K562 (cell line): ENCODE results near the gene NAP1L4. TPM values are rescaled to one million over a fixed set of nuclear protein-coding genes. Genes with fewer than 3 reads are reported as not detected.

Source experiments
- CBFA2T3 ChIP-seq: fragments of 450-650 bp; IDR thresholded peaks from 2 replicates; pipeline ENCODE4 v1.6.1; 2017
- CHD2 ChIP-seq: IDR thresholded peaks from 2 replicates; pipeline ENCODE4 v1.6.1; 2011; ENCODE audit warnings: low read depth, low read length
- DNMT1 ChIP-seq: fragments of 450-650 bp; IDR thresholded peaks from 2 replicates; pipeline ENCODE4 v1.6.1; 2016; ENCODE audit warnings: antibody characterized with exemption, mild to moderate bottlenecking
- E2F6 ChIP-seq, 2 experiments: IDR thresholded peaks; 2 replicates each; pipeline ENCODE4 v1.6.1; 2011; ENCODE audit warnings: borderline replicate concordance in 1 of 2, control low read depth in 1 of 2, low read depth in 1 of 2, low read length in 1 of 2, mild to moderate bottlenecking in 1 of 2, mixed read lengths in 1 of 2, moderate library complexity in 1 of 2; ENCODE audit not compliant: insufficient read depth in 1 of 2, insufficient read length in 1 of 2, poor library complexity in 1 of 2, severe bottlenecking in 1 of 2; ENCODE audit errors: extremely low read depth in 1 of 2
- FOXP1 ChIP-seq: sonication (generic); formaldehyde crosslinking; IDR thresholded peaks from 2 replicates; pipeline ENCODE4 v1.8.0; 2022; ENCODE audit warnings: mild to moderate bottlenecking, missing genetic modification reagents
- FUS ChIP-seq: fragments of 200-400 bp; formaldehyde crosslinking; optimal IDR thresholded peaks from 2 replicates; pipeline ENCODE3; 2017; ENCODE audit warnings: low read depth, low read length
- IFI16 ChIP-seq: fragments of 250-450 bp; sonication (Bioruptor Pico); IDR thresholded peaks from 2 replicates; pipeline ENCODE4 v2.1.2; 2022; ENCODE audit warnings: mild to moderate bottlenecking, inconsistent platforms
- ILF3 ChIP-seq: fragments of 450-650 bp; IDR thresholded peaks from 2 replicates; pipeline ENCODE4 v1.6.1; 2018; ENCODE audit warnings: antibody characterized with exemption, mild to moderate bottlenecking, moderate library complexity, borderline replicate concordance
- MEF2D ChIP-seq: conservative IDR thresholded peaks from 2 replicates; pipeline ENCODE4 v1.6.1; 2016; ENCODE audit warnings: low read depth, missing genetic modification characterization, missing compliant biosample characterization
- NCOA4 ChIP-seq: fragments of 450-650 bp; IDR thresholded peaks from 2 replicates; pipeline ENCODE4 v1.6.1; 2018; ENCODE audit warnings: mild to moderate bottlenecking; ENCODE audit not compliant: partially characterized antibody
- NCOR1 ChIP-seq: fragments of 450-650 bp; IDR thresholded peaks from 2 replicates; pipeline ENCODE4 v1.6.1; 2016; ENCODE audit warnings: mild to moderate bottlenecking, moderate library complexity
- NFIC ChIP-seq: fragments of 450-650 bp; IDR thresholded peaks from 2 replicates; pipeline ENCODE4 v1.6.1; 2017; ENCODE audit warnings: mild to moderate bottlenecking, inconsistent platforms
- PML ChIP-seq: IDR thresholded peaks from 2 replicates; pipeline ENCODE4 v1.6.1; 2012; ENCODE audit warnings: low read length, inconsistent platforms
- PRPF4 ChIP-seq: fragments of 200-400 bp; formaldehyde crosslinking; IDR thresholded peaks from one replicate; pipeline ENCODE4 v1.6.1; 2017; ENCODE audit warnings: low read length, low read depth, mild to moderate bottlenecking; ENCODE audit not compliant: insufficient read depth, poor library complexity, severe bottlenecking
- RBFOX2 ChIP-seq: fragments of 200-400 bp; formaldehyde crosslinking; IDR thresholded peaks from 2 replicates; pipeline ENCODE4 v1.6.1; 2017; ENCODE audit warnings: low read depth, mild to moderate bottlenecking, low read length, moderate library complexity
- RBM14 ChIP-seq: fragments of 200-400 bp; formaldehyde crosslinking; IDR thresholded peaks from 2 replicates; pipeline ENCODE4 v1.6.1; 2018; ENCODE audit warnings: low read depth, mild to moderate bottlenecking, low read length, moderate library complexity, borderline replicate concordance; ENCODE audit not compliant: insufficient read depth
- RNF2 ChIP-seq: sonication (generic); IDR thresholded peaks from 2 replicates; pipeline ENCODE4 v1.6.1; 2016
- SLC30A9 ChIP-seq: fragments of 250-450 bp; sonication (Bioruptor Pico); IDR thresholded peaks from 2 replicates; pipeline ENCODE4 v1.8.0; 2022; ENCODE audit warnings: mild to moderate bottlenecking, moderate library complexity
- SMARCA5 ChIP-seq: fragments of 450-650 bp; IDR thresholded peaks from 2 replicates; pipeline ENCODE4 v1.6.1; 2016
- SOX6 ChIP-seq: fragments of 450-650 bp; IDR thresholded peaks from 2 replicates; pipeline ENCODE4 v1.6.1; 2014; ENCODE audit warnings: mild to moderate bottlenecking
- TAF7 ChIP-seq: fragments of 450-650 bp; IDR thresholded peaks from 2 replicates; pipeline ENCODE4 v1.6.1; 2016; ENCODE audit warnings: missing genetic modification characterization, missing compliant biosample characterization
- TCF7 ChIP-seq: sonication (generic); IDR thresholded peaks from 2 replicates; pipeline ENCODE4 v1.6.1; 2016; ENCODE audit warnings: antibody characterized with exemption, borderline replicate concordance
- ZNF165 ChIP-seq: fragments of 250-450 bp; sonication (Bioruptor Pico); IDR thresholded peaks from 2 replicates; pipeline ENCODE4 v1.4.0; 2020; ENCODE audit warnings: borderline replicate concordance
- ZNF436 ChIP-seq: fragments of 250-450, 450-650 bp; sonication (Bioruptor Pico); formaldehyde crosslinking; IDR thresholded peaks from 2 replicates; pipeline ENCODE4 v1.7.0; 2020; ENCODE audit warnings: mild to moderate bottlenecking
- ZNF445 ChIP-seq: fragments of 250-450 bp; sonication (Bioruptor Pico); IDR thresholded peaks from 2 replicates; pipeline ENCODE4 v1.4.0; 2020; ENCODE audit warnings: low read depth, mild to moderate bottlenecking, moderate library complexity
- ZNF584 ChIP-seq: fragments of 200-800 bp; sonication (Bioruptor generic); IDR thresholded peaks from 2 replicates; pipeline ENCODE4 v1.6.1; 2016; ENCODE audit warnings: low read depth, mild to moderate bottlenecking, missing genetic modification characterization, missing compliant biosample characterization
- ZNF766 ChIP-seq: fragments of 200-800 bp; sonication (Bioruptor generic); conservative IDR thresholded peaks from 2 replicates; pipeline ENCODE4 v1.6.1; 2016; ENCODE audit warnings: missing genetic modification characterization, missing compliant biosample characterization
- polyA plus RNA-seq, 8 experiments: library from polyadenylated mRNA; depleted of rRNA in 4 of 8; stranded (reverse) in 5 of 8; unstranded in 3 of 8; fragments of >200 nt; fragmentation: Nextera tagmentation in 2 of 8; fragmentation: Illumina TruSeq in 1 of 8; extraction: Ambion mirVana in 2 of 8; extraction: Trizol in 1 of 8; gene quantifications; 2 replicates each; pipeline versions ENCODE4 v1.2.1 to v1.2.3, GENCODE V29; 2011 to 2014; ENCODE audit warnings: inconsistent platforms in 1 of 8, missing spikeins in 1 of 8
- total RNA-seq, 7 experiments: library from RNA; depleted of rRNA in 6 of 7; stranded (reverse); fragments of >200 nt in 6 of 7; fragmentation: Illumina TruSeq in 2 of 7; extraction: Trizol in 2 of 7; gene quantifications; 2 replicates each; pipeline versions ENCODE4 v1.2.1 to v1.2.3, GENCODE V29; 2011 to 2021; ENCODE audit warnings: low replicate concordance in 1 of 7
- TF ChIP-seq, protein P1 (sequence below): sonication (generic); formaldehyde crosslinking; IDR thresholded peaks from 2 replicates; pipeline ENCODE4 v1.8.0; 2022; ENCODE audit warnings: missing genetic modification reagents, mild to moderate bottlenecking, borderline replicate concordance
- TF ChIP-seq, protein P2 (sequence below): fragments of 450-650 bp; IDR thresholded peaks from 2 replicates; pipeline ENCODE4 v1.6.1; 2016; ENCODE audit warnings: antibody characterized with exemption

Gene NAP1L4
- total and polyA plus RNA-seq, 9 of the 15 experiments (the other 6 are each of a cell fraction or from before 2014, with no cell fraction given) = 34.1 to 237 (median 179) TPM

DNA sequence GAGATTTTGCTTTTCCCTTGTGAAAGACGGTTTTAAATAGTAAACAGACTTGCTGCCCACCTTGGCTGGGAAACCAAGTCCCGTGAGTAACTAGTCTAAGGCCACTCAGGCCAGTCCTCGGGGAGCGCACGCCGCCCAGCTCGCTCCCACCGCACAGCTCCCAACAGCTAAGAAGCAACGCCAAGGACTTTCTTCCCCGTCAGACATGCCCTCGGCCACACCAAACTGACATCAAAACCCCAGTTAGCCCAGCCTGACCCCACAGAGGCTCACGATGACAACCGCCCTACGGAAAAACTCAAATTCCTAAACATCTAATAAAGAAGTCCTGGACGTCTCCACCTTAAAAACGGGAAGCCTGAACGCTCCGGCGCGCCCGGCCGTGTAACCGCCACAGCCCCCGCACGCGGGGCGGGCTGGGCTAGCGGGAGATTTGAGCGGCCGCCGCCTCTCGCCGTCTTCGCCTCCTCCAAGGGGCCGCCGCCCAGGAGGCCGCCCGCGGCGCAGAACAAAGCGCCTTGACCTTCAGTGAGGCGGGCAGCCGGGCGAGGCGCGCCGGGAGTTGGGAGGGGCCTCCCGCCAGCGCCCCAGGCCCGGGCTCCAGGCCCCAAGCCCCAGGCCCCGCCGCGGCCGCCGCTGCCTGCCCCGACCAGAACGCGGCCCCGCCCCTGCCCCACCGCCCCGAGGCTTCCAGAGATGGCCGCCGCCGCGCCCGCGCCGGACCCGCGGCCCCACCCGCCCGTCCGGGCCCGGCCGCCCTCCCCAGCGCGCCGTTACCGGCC lies 486 bp downstream of the NAP1L4 start (continued):
- TF ChIP-seq NCOR1 = peak; percentile 25; the same call in 1 of the 2 replicates
- no peak for TF ChIP-seq CBFA2T3
- peak; percentile 68 for TF ChIP-seq RBFOX2
- no peak for TF ChIP-seq RNF2
- TF ChIP-seq SLC30A9 (CRISPR knock-in tag) = no peak
- TF ChIP-seq PRPF4 = no peak
- TF ChIP-seq IFI16 (CRISPR knock-in tag) = no peak
- no peak for TF ChIP-seq SMARCA5
- no peak for TF ChIP-seq ZNF445 (CRISPR knock-in tag)
- TF ChIP-seq NCOA4 = no peak
- TF ChIP-seq, protein P1, sequence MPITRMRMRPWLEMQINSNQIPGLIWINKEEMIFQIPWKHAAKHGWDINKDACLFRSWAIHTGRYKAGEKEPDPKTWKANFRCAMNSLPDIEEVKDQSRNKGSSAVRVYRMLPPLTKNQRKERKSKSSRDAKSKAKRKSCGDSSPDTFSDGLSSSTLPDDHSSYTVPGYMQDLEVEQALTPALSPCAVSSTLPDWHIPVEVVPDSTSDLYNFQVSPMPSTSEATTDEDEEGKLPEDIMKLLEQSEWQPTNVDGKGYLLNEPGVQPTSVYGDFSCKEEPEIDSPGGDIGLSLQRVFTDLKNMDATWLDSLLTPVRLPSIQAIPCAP (CRISPR knock-in tag) = no peak
- TF ChIP-seq ZNF436 (CRISPR knock-in tag) = no peak
- TF ChIP-seq MEF2D (tag) = no peak
- TF ChIP-seq ILF3 = no peak
- TF ChIP-seq DNMT1 = no peak
- TF ChIP-seq ZNF766 (CRISPR knock-in tag) = no peak
- no peak for TF ChIP-seq TAF7
- TF ChIP-seq ZNF165 (CRISPR knock-in tag) = no peak
- TF ChIP-seq, protein P2, sequence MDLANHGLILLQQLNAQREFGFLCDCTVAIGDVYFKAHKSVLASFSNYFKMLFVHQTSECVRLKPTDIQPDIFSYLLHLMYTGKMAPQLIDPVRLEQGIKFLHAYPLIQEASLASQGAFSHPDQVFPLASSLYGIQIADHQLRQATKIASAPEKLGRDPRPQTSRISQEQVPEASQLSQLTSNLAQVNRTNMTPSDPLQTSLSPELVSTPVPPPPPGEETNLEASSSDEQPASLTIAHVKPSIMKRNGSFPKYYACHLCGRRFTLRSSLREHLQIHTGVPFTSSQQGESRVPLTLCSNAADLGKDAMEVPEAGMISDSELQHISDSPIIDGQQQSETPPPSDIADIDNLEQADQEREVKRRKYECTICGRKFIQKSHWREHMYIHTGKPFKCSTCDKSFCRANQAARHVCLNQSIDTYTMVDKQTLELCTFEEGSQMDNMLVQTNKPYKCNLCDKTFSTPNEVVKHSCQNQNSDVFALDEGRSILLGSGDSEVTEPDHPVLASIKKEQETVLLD = no peak
- peak; percentile 45; the same call in 1 of the 2 replicates for TF ChIP-seq FOXP1 (CRISPR knock-in tag)
- TF ChIP-seq SOX6 = peak; percentile 18; the same call in 1 of the 2 replicates
- no peak for TF ChIP-seq ZNF584
- TF ChIP-seq TCF7 = no peak
- peak in 1 of 2 experiments; percentile 69 for TF ChIP-seq E2F6 (IDR thresholded peaks at IDR 0.05; ENCODE audit: borderline replicate concordance in 1 of 2, extremely low read depth in 1 of 2, insufficient read depth in 1 of 2, insufficient read length in 1 of 2, low read depth in 1 of 2, low read length in 1 of 2, poor library complexity in 1 of 2, severe bottlenecking in 1 of 2)
- no peak for TF ChIP-seq RBM14
- no peak for TF ChIP-seq FUS
- no peak for TF ChIP-seq NFIC
- no peak; the same call in 1 of the 2 replicates for TF ChIP-seq PML
- TF ChIP-seq CHD2 = no peak
